CD4-positive, alpha-beta T cell (primary cell): ENCODE results near the gene BICRA. TPM values are rescaled to one million over a fixed set of nuclear protein-coding genes. Genes with fewer than 3 reads are reported as not detected.
"Not testable (repeated sequence)": the region's sequence is repeated elsewhere in the genome, so short reads cannot be mapped to it uniquely, and the experiment has no call there.

ENCODE experiments used
- ATAC-seq: fragments of 200-7000 bp; cut with Tn5 transposase; one replicate; pipeline ENCODE4 v1.10.0; 2022; ENCODE audit warnings: mild to moderate bottlenecking; ENCODE audit not compliant: poor library complexity
- CTCF ChIA-PET: fragments of 350-600 bp; sonication (Branson Sonifier 250); formaldehyde crosslinking; loops from one replicate; lab custom pipeline; 2021; ENCODE audit warnings: antibody characterized with exemption, inconsistent platforms; lab: Charles Lee
- POLR2A ChIA-PET: fragments of 350-600 bp; sonication (Branson Sonifier 250); formaldehyde crosslinking; loops from one replicate; lab custom pipeline; 2021; ENCODE audit warnings: antibody characterized with exemption, inconsistent platforms; lab: Charles Lee
- DNase-seq, 14 experiments: peaks; one replicate each; pipeline ENCODE4 v3.0.0-alpha.2; 2013 to 2020; ENCODE audit warnings: mixed read lengths in 2 of 14
- H3K27ac ChIP-seq, 2 donors: one replicate each; pipeline versions ENCODE4 v1.5.1 to v1.7.0; 2013; ENCODE audit warnings: low read length in 2 of 2, low read depth in 1 of 2, mild to moderate bottlenecking in 1 of 2
- H3K27me3 ChIP-seq, 2 experiments: 1 replicate in 1 of 2; 2 replicates in 1 of 2; pipeline versions ENCODE4 v1.6.1 to v1.7.0; 2013; ENCODE audit warnings: low read length in 2 of 2, control low read depth in 1 of 2, mild to moderate bottlenecking in 1 of 2, moderate library complexity in 1 of 2; ENCODE audit not compliant: insufficient read depth in 2 of 2, control insufficient read depth in 1 of 2
- H3K36me3 ChIP-seq: one replicate; pipeline ENCODE4 v1.6.1; 2013; ENCODE audit warnings: low read length, control low read depth; ENCODE audit not compliant: insufficient read depth
- H3K4me1 ChIP-seq: one replicate; pipeline ENCODE4 v1.6.1; 2013; ENCODE audit warnings: low read length, control low read depth; ENCODE audit not compliant: insufficient read depth
- H3K4me3 ChIP-seq: one replicate; pipeline ENCODE4 v1.5.1; 2013; ENCODE audit warnings: mild to moderate bottlenecking, low read length, moderate library complexity
- H3K9me3 ChIP-seq, 2 experiments: 1 replicate in 1 of 2; 2 replicates in 1 of 2; pipeline versions ENCODE4 v1.6.1 to v1.7.0; 2013; ENCODE audit warnings: low read length in 2 of 2, mild to moderate bottlenecking in 2 of 2, control low read depth in 1 of 2, moderate library complexity in 1 of 2; ENCODE audit not compliant: control insufficient read depth in 1 of 2, insufficient read depth in 1 of 2
- H3K27ac Mint-ChIP-seq: one replicate; pipeline ENCODE4 v1.8.0; 2020; ENCODE audit warnings: mixed read lengths
- H3K27me3 Mint-ChIP-seq: one replicate; pipeline ENCODE4 v1.8.0; 2021; ENCODE audit warnings: mixed read lengths
- H3K36me3 Mint-ChIP-seq: one replicate; pipeline ENCODE4 v1.8.0; 2021; ENCODE audit warnings: low read depth, mixed read lengths
- H3K4me1 Mint-ChIP-seq: one replicate; pipeline ENCODE4 v1.8.0; 2021; ENCODE audit warnings: low read depth, mixed read lengths
- H3K4me3 Mint-ChIP-seq: one replicate; pipeline ENCODE4 v1.8.0; 2020; ENCODE audit warnings: mild to moderate bottlenecking, mixed read lengths
- H3K9me3 Mint-ChIP-seq: one replicate; pipeline ENCODE4 v1.8.0; 2020; ENCODE audit warnings: mixed read lengths
- CTCF ChIP-seq: fragments of 200-600 bp; IDR thresholded peaks from one replicate; pipeline ENCODE4 v1.8.0; 2022; ENCODE audit warnings: antibody characterized with exemption, mild to moderate bottlenecking
- intact Hi-C, 2 experiments: fragments of 100-400 bp; cut with DNase I in 1 of 2; cut with micrococcal nuclease in 1 of 2; formaldehyde crosslinking; loops; one replicate each; pipeline versions ENCODE4 v1.15.1 to v1.9.0; 2023 to 2025; cut with DNase I, micrococcal nuclease
- total RNA-seq, 174 experiments: library from RNA in 2 of 174; stranded (reverse) in 2 of 174; gene quantifications; one replicate each; pipeline ENCODE4 v1.2.3 and lab custom pipeline; 2021 to 2026

BICRA gene
- total RNA-seq, 2 experiments from 2014 or later = 21.2 to 22.0 TPM

- POLR2A ChIA-PET = interaction anchor here (0.8 kb wide), 1 partner anchor 9 kb away, joined by 3 read pairs; no protein-coding TSS in a partner anchor
- no peaks in the 10 kb centered on the region for H3K27me3 Mint-ChIP-seq
- no peak overlapping the region for H3K4me3 Mint-ChIP-seq
- H3K27ac Mint-ChIP-seq = no peak overlapping the region
- Histone ChIP-seq H3K4me3 (no peak overlapping the region), H3K27ac (no peak overlapping the region), H3K36me3 (peaks cover 23% of the 10 kb centered on the region), H3K27me3 (no peaks in the 10 kb centered on the region), H3K4me1 (peaks cover 21% of the 10 kb centered on the region), H3K9me3 (no peaks in the 10 kb centered on the region)
- ATAC-seq (no peak), DNase-seq (no peak)
- intact Hi-C loops = no loop called here
- TF ChIP-seq CTCF = no peak
- H3K36me3 Mint-ChIP-seq = peaks cover 51% of the 10 kb centered on the region
- no peaks in the 10 kb centered on the region for H3K9me3 Mint-ChIP-seq
- CTCF ChIA-PET = no interaction called here
- H3K4me1 Mint-ChIP-seq = peaks cover 34% of the 10 kb centered on the region
Observed at GRCh38 chr19:47661611-47662010, 52.7 kb downstream of the BICRA start.

DNA sequence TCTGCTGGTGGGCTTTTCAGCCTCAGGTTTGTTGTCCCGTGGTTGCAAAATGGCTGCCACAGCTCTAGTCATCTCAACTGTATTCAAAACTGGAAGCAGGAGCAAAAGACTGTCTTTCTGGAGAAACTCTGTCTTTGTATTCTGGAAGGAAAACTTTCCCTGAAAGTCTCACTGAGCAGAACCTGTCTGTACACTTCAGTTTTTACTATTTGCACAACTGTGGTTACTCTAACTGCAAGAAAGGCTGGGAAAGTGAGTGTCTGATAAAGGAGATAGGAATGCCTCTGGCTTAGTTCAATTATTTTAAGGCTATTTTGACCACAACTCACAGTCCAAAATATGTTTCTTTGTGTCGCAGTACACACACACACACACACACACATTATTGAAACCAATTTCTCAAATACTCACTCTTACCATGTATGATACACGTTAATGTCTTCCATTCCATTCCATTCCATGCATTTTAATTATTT is 54.5 kb downstream of the BICRA start:
- H3K27me3 ChIP-seq = no peaks in the 10 kb centered on the region
- peaks cover 18% of the 10 kb centered on the region for H3K4me1 ChIP-seq
- no peak overlapping the region for H3K27ac ChIP-seq
- POLR2A ChIA-PET = no interaction called here
- no peak for TF ChIP-seq CTCF
- H3K36me3 Mint-ChIP-seq = peaks cover 46% of the 10 kb centered on the region
- H3K27ac Mint-ChIP-seq = no peak overlapping the region
- intact Hi-C loops = no loop called here
- no peak overlapping the region for H3K4me3 ChIP-seq
- H3K4me3 Mint-ChIP-seq = no peak overlapping the region
- no peaks in the 10 kb centered on the region for H3K9me3 ChIP-seq
- ATAC-seq (no peak), DNase-seq (no peak)
- no peaks in the 10 kb centered on the region for H3K9me3 Mint-ChIP-seq
- H3K36me3 ChIP-seq = peaks cover 17% of the 10 kb centered on the region
- no peaks in the 10 kb centered on the region for H3K27me3 Mint-ChIP-seq
- peaks cover 27% of the 10 kb centered on the region for H3K4me1 Mint-ChIP-seq
- CTCF ChIA-PET = no interaction called here

GRCh38 chr19:47663911-47664771 is 55.2 kb downstream of the BICRA start:
- CTCF ChIA-PET = no interaction called here
- no peaks in the 10 kb centered on the region for H3K27me3 ChIP-seq
- Mint-ChIP-seq H3K36me3 (peaks cover 40% of the 10 kb centered on the region), H3K27me3 (no peaks in the 10 kb centered on the region), H3K27ac (no peak overlapping the region), H3K4me1 (peaks cover 22% of the 10 kb centered on the region), H3K9me3 (no peaks in the 10 kb centered on the region), H3K4me3 (no peak overlapping the region)
- H3K36me3 ChIP-seq = peaks cover 17% of the 10 kb centered on the region
- no peak overlapping the region for H3K4me3 ChIP-seq
- intact Hi-C loops = no loop called here
- ATAC-seq = no peak
- peak in 1 of 14 experiments; percentile 17 for DNase-seq
- H3K9me3 ChIP-seq = no peaks in the 10 kb centered on the region
- H3K27ac ChIP-seq = no peak overlapping the region
- POLR2A ChIA-PET = no interaction called here
- no peak for TF ChIP-seq CTCF
- peaks cover 18% of the 10 kb centered on the region for H3K4me1 ChIP-seq

- ATAC-seq, intact Hi-C loops, H3K4me3 Mint-ChIP-seq, H3K4me3 ChIP-seq, H3K4me1 Mint-ChIP-seq, H3K27me3 Mint-ChIP-seq, H3K9me3 ChIP-seq, H3K27me3 ChIP-seq, H3K27ac Mint-ChIP-seq, H3K27ac ChIP-seq, H3K9me3 Mint-ChIP-seq, CTCF ChIA-PET, DNase-seq: not testable (repeated sequence)
- Histone ChIP-seq H3K4me1 (peaks cover 10% of the 10 kb centered on the region), H3K36me3 (peaks cover 36% of the 10 kb centered on the region)
- POLR2A ChIA-PET = interaction anchor here (0.9 kb wide), 1 partner anchor 153 kb away, joined by 3 read pairs; no protein-coding TSS in a partner anchor
- peaks cover 36% of the 10 kb centered on the region for H3K36me3 Mint-ChIP-seq
Observed at GRCh38 chr19:47668556-47668955, 59.6 kb downstream of the BICRA start.
